HG03571 (cell line): ENCODE measurements around the gene TMEM132E.

Experiments
- ATAC-seq: cut with Tn5 transposase; IDR thresholded peaks from one replicate; pipeline ENCODE4 v1.9.1; 2021; ENCODE audit not compliant: unreplicated experiment

TMEM132E gene

DNA sequence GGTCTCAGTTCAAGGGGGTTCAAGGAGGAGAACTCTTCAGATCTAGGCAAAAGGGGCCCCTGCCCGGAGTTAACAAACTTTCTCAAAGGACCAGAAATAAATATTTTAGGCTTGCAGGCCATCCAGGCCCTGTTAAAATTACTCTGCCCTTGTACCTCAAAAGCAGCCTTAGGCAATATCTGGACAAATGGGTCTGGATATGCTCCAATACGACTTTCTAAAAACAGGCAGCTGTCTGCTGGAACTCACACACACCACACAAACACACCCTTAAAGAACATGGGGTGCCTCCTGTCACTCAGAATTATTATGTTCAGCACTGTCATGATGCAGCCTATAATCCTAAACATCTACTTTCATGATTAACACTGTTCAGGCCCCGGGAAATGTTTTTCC, 75.5 kb downstream of the TMEM132E start:
- ATAC-seq = no peak

DNA sequence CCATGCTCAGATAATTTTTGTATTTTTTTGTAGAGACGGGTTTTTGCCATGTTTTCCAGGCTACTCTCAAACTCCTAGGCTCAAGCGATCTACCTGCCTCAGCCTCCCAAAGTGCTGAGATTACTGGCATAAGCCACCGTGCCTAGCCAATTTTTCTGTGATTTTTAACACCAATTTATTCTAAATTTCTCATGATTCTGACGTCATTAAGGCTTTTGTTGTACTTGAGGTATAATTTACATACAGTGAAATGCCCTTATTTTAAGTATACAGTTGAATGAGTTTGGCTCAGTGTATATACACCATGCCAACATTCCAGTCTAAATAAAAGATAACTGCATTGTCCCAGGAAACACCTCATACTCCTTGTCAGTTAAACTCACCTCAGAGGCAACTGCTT, 77.4 kb downstream of the TMEM132E start:
- no peak for ATAC-seq

GRCh38 chr17:34658811-34659560, 79.6 kb downstream of the TMEM132E start:
- no peak for ATAC-seq

- no peak for ATAC-seq
Measured at GRCh38 chr17:34663714-34664113, 84.3 kb downstream of the TMEM132E start.

DNA sequence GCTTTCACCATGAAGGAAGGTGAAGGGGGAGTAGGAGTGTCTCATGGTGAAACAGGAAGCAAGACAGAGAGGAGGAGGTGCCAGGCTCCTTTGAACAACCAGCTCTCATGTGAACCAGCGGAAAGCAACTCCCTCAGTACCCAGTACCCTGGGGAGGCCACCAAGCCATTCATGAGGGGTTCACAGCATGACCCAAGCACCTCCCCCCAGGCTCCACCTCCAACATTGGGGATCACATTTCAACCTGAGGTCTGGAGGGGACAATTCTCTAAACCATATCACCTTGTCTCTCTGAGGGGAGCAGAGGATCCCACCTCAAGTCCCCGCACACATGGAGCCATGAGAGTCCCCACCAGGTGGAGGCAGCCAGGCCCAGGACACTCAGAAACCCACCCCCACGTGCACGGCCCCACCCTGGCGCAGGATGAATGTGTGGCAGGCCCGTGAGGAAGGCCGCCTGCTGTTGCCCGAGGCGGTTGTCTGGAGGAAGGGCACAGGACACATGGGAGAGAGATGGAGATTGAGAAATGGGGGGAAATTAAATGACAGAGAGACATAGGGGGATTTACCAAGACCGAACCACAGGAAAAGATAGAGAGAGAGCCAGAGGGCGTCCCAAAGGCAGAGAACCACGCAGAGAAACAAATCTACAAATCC, 85.9 kb downstream of the TMEM132E start:
- no peak for ATAC-seq

GRCh38 chr17:34665819-34666763, 86.7 kb downstream of the TMEM132E start:
- no peak for ATAC-seq

- ATAC-seq = no peak
Measured at GRCh38 chr17:34667656-34668055, 88.3 kb downstream of the TMEM132E start.

DNA sequence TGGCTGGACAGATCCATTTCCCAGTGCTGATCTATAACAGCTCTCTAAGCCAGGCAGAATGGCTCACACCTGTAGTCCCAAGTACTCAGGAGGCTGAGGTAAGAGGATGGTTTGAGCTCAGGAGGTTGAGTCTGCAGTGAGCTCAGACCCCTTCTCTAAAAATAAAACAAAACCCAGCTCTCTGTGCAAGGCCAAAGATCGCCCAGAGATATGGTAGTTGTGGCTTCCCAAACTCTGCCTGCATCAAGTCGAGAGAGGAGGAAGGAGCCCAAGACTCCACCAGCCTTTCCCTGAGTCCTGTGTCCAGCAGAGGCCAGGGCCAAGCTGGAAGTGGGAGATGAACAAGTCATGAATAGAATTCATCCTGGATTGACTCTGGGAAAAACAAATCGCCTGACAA, 88.8 kb downstream of the TMEM132E start:
- ATAC-seq = no peak

DNA sequence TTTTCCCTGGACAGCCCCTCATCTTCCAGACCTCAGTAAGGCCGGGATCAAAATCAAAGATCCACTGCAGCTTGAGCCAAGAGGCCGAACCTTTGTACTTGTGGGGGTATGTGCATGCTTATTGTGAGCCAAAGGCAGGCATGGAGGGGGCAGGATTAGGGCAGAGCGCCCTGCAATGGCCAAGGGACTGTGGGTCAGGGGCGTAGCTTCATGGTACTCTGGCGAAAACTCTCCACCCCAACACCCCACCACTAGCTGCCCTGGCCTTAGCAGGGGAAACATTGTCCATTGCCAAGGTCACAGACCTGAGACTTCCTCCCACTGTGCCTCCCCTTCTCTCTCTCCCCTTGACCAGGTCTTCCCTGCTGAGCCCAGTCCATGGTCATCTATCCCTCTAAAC, 90.1 kb downstream of the TMEM132E start:
- ATAC-seq = no peak

DNA sequence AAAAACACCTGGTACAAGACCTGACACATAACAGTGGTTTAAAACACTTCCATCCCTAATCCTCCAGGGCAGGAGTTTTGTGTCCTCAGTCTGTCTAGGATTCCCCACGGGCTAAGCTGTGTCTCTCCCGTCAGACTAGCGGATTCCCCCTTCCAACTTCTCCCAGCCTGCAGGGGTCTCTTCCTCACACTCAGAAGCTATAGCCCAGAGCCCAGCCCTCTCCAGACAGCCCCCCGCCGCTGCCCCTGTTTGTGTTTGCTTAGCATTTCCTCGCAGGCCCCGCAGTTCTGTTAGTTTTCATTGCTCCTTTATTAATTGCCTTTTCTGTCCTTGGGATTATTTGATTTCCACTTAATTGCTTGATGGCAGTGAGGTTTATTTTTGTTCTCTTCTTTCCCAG, 91.2 kb downstream of the TMEM132E start:
- ATAC-seq = no peak

DNA sequence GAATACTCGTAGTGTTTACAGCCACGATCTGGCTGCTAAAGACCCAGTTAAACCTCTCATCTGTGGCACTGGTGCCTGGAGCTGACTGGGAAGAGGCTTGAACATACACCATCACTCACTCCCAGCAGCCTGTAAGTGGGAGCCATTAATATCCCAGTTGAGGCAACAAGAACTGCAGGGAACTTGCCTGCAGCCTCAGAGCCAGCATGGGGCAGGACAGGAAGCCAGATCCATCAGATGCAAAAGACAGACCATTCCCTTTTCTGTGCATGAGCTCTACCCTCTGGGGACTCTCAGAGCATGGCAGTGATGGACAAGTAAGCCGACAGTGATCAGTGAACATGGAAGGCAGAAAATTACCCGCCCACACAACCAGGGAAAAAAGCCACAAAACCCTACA, 91.8 kb downstream of the TMEM132E start:
- ATAC-seq = no peak

DNA sequence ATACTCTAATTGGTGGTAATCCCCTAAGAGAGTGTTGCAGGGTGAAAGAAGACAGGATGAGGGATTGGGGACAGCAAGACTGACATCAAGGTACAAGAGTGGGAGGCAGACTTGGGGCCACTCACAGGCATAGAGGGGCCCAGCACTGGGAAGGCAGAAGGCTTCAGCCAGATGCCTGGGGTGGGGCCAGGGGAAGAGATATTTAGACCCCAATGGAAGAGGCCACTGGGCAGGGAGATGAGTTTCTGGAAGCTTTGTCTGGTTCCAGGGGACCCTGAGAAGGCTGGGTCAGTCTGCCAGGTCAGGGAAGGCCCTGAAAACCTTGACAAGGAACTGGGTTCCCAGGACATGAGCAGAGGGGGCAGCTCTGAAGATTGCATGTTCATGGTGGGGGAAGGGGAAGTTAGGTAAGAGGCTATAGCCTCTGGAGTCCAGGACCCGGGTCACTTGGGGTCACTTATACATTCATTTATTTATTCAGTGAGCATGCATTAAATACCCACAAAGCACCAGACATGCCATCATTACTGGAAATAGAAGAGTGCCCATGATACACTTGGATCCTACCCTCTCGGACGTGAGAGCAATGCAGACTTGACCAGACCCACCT, 92.9 kb downstream of the TMEM132E start:
- ATAC-seq = no peak

- no peak for ATAC-seq
Measured at GRCh38 chr17:34673516-34673915, 94.1 kb downstream of the TMEM132E start.

GRCh38 chr17:34673995-34674890, 94.9 kb downstream of the TMEM132E start:
- no peak for ATAC-seq

DNA sequence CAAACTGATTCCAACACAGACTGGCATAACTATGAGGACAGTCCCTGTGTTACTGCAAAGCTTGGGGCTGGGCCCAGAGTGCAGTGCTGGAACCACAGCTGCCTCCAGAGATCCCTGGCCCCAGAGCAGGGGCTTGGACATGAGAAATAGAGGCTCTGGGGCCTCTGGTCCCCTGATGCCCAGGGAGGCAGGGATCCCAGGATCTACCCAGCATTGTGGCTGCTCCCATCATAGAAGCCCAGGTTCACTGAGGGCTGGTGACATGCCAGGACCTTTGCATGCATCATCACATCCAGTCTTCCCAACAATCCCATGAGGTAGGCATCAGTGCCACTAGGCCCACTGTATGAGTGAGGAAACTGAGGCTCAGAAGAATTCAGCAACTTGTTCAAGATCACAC, 95.8 kb downstream of the TMEM132E start:
- no peak for ATAC-seq

DNA sequence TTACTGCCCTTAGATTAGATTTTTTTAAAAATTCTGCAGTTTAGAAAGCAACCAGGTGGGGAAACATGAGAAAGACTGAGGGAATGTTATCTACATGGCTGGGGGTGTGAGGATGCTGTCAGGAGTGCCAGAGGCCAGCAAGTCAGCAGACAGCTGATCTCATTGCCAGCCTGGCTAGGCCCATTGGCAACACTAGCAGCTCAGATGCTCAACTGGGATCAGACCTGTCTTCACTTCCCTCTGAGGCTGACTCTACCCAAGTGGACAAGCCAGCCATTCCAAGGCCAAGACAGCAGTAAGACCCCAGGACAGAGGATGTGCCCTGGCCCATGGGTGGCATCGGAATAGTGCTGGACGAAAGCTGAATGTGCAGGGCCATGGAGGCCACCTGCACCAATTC, 96.2 kb downstream of the TMEM132E start:
- no peak for ATAC-seq

- ATAC-seq = no peak
Measured at GRCh38 chr17:34680151-34680550, 100.8 kb downstream of the TMEM132E start.

GRCh38 chr17:34682305-34682704, 102.9 kb downstream of the TMEM132E start:
- no peak for ATAC-seq

DNA sequence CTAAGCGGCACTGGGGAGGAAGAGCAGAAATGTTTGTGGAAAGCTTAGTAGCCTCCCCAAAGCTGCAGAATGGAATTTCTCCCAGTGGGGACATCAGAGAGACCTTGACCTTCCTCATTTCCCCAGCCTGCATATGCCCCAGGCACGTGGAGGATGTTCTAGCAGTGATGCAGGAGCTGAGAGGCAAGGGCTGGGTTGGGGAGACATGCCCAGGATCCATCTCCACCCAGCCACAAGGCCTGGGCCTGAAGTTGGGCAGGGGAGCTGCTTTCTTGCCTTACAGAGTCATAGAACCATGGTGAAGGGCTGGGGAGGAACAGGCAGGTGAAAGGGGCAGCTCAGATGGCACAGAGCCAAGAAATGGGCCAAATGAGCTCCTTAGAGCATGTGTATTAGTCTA, 104.0 kb downstream of the TMEM132E start:
- ATAC-seq = no peak
